SK-N-MC (cell line): ENCODE measurements around the gene CD300A.

Source experiments
- EZH2 ChIP-seq: fragments of 200-600 bp; sonication (generic); IDR thresholded peaks from one replicate; pipeline ENCODE4 v1.6.1; 2017; ENCODE audit warnings: antibody characterized with exemption
- POLR2AphosphoS5 ChIP-seq: IDR thresholded peaks from 2 replicates; pipeline ENCODE4 v1.6.1; 2012; ENCODE audit warnings: mild to moderate bottlenecking, low read depth, low read length, borderline replicate concordance

DNA sequence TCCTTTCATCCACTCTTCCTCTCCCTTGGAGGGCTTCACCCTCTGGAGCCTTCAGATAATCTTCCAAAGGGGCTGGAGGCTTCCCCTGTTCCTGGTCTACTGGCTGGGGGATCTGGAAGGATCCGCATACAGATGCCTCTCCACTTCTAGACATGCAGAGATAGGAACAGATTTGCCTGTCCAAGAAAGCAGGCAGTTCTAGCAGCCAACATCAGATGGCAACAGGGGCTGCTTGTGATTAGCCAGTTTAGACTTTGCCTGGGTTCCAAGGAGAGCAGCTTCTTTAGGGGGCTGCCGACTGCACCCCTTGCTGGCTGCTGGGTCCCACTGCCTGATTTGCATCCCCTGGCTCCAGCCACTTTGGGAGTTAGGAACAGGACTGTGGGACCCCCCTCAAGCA is 6.2 kb upstream of the CD300A start:
- no peak for TF ChIP-seq EZH2
- TF ChIP-seq POLR2AphosphoS5: no peak
